Measurements from ENCODE around the gene AK2. TPM values are rescaled to one million over a fixed set of nuclear protein-coding genes. Genes with fewer than 3 reads are reported as not detected.
"Not testable (repeated sequence)": the region's sequence is repeated elsewhere in the genome, so short reads cannot be mapped to it uniquely, and the experiment has no call there.

AK2 gene
- total and polyA plus RNA-seq, 2 donors (not counting 1 experiment from before 2014, with no cell fraction given): 62.6 to 141 TPM

- Histone ChIP-seq H3K4me2 (ENCODE audit: extremely low read depth, insufficient read depth, low read length) (no peak overlapping the region), H3K27me3 (ENCODE audit: control insufficient read depth, insufficient read depth, low read length) (peaks cover 4% of the 10 kb centered on the region), H3K9ac (ENCODE audit: insufficient read depth, low read length) (no peak overlapping the region), H3K36me3 (ENCODE audit: control insufficient read depth, insufficient read depth, low read length) (no peaks in the 10 kb centered on the region), H3K4me1 (ENCODE audit: control insufficient read depth, extremely low read depth, insufficient read depth, low read length) (no peaks in the 10 kb centered on the region), H3K79me2 (ENCODE audit: control insufficient read depth, insufficient read depth, low read length) (no peaks in the 10 kb centered on the region), H3K27ac (ENCODE audit: insufficient read depth, low read length) (no peak overlapping the region), H2AFZ (ENCODE audit: low read length) (no peak overlapping the region), H3K9me3 (ENCODE audit: control insufficient read depth, insufficient read depth, low read depth, low read length) (no peaks in the 10 kb centered on the region), H3K4me3 (replicated peaks in 1 of 4; ENCODE audit: control extremely low read depth in 1 of 4, insufficient read depth in 1 of 4, low read depth in 3 of 4, low read length in 4 of 4) (no peak overlapping the region), H4K20me1 (ENCODE audit: control insufficient read depth, extremely low read depth, insufficient read depth, low read length) (no peaks in the 10 kb centered on the region)
- TF ChIP-seq EZH2 (IDR thresholded peaks at IDR 0.05; ENCODE audit: low read length, missing control alignments): no peak
- TF ChIP-seq CTCF (conservative IDR thresholded peaks at IDR 0.05 in 1 of 2, IDR thresholded peaks at IDR 0.05 in 1 of 2; ENCODE audit: low read depth in 1 of 2, low read length in 2 of 2): no peak
- peak; percentile 38 to 44 for DNase-seq (ENCODE audit: low read depth in 2 of 2)
Observed at GRCh38 chr1:33072707-33073106, 36.0 kb upstream of the AK2 start.

- H4K20me1 ChIP-seq (ENCODE audit: control insufficient read depth, extremely low read depth, insufficient read depth, low read length): no peaks in the 10 kb centered on the region
- H3K4me1 ChIP-seq (ENCODE audit: control insufficient read depth, extremely low read depth, insufficient read depth, low read length): no peaks in the 10 kb centered on the region
- TF ChIP-seq CTCF (conservative IDR thresholded peaks at IDR 0.05 in 1 of 2, IDR thresholded peaks at IDR 0.05 in 1 of 2; ENCODE audit: low read depth in 1 of 2, low read length in 2 of 2) (no peak), EZH2 (IDR thresholded peaks at IDR 0.05; ENCODE audit: low read length, missing control alignments) (no peak)
- no peak overlapping the region for H3K27ac ChIP-seq (ENCODE audit: insufficient read depth, low read length)
- H3K4me3 ChIP-seq (replicated peaks in 1 of 4; ENCODE audit: control extremely low read depth in 1 of 4, insufficient read depth in 1 of 4, low read depth in 3 of 4, low read length in 4 of 4): no peak overlapping the region
- no peak overlapping the region for H2AFZ ChIP-seq (ENCODE audit: low read length)
- DNase-seq (ENCODE audit: low read depth in 2 of 2): no peak
- no peak overlapping the region for H3K9ac ChIP-seq (ENCODE audit: insufficient read depth, low read length)
- no peaks in the 10 kb centered on the region for H3K9me3 ChIP-seq (ENCODE audit: control insufficient read depth, insufficient read depth, low read depth, low read length)
- no peaks in the 10 kb centered on the region for H3K36me3 ChIP-seq (ENCODE audit: control insufficient read depth, insufficient read depth, low read length)
- H3K79me2 ChIP-seq (ENCODE audit: control insufficient read depth, insufficient read depth, low read length): no peaks in the 10 kb centered on the region
- H3K4me2 ChIP-seq (ENCODE audit: extremely low read depth, insufficient read depth, low read length): no peak overlapping the region
- peaks cover 4% of the 10 kb centered on the region for H3K27me3 ChIP-seq (ENCODE audit: control insufficient read depth, insufficient read depth, low read length)
Observed at GRCh38 chr1:33070628-33071027, 33.9 kb upstream of the AK2 start.

- H3K36me3 ChIP-seq (ENCODE audit: control insufficient read depth, insufficient read depth, low read length); H3K4me3 ChIP-seq (replicated peaks in 1 of 4; ENCODE audit: control extremely low read depth in 1 of 4, insufficient read depth in 1 of 4, low read depth in 3 of 4, low read length in 4 of 4); H2AFZ ChIP-seq (ENCODE audit: low read length); H3K27me3 ChIP-seq (ENCODE audit: control insufficient read depth, insufficient read depth, low read length); DNase-seq (ENCODE audit: low read depth in 2 of 2); H3K9ac ChIP-seq (ENCODE audit: insufficient read depth, low read length); H3K27ac ChIP-seq (ENCODE audit: insufficient read depth, low read length); H3K4me1 ChIP-seq (ENCODE audit: control insufficient read depth, extremely low read depth, insufficient read depth, low read length); H3K79me2 ChIP-seq (ENCODE audit: control insufficient read depth, insufficient read depth, low read length); H3K9me3 ChIP-seq (ENCODE audit: control insufficient read depth, insufficient read depth, low read depth, low read length); H4K20me1 ChIP-seq (ENCODE audit: control insufficient read depth, extremely low read depth, insufficient read depth, low read length); H3K4me2 ChIP-seq (ENCODE audit: extremely low read depth, insufficient read depth, low read length): not testable (repeated sequence)
Observed at GRCh38 chr1:33068108-33068507, 31.4 kb upstream of the AK2 start.

GRCh38 chr1:33066477-33066876 lies 29.8 kb upstream of the AK2 start:
- H2AFZ ChIP-seq (ENCODE audit: low read length); H3K4me3 ChIP-seq (replicated peaks in 1 of 4; ENCODE audit: control extremely low read depth in 1 of 4, insufficient read depth in 1 of 4, low read depth in 3 of 4, low read length in 4 of 4); H3K4me1 ChIP-seq (ENCODE audit: control insufficient read depth, extremely low read depth, insufficient read depth, low read length); H3K9ac ChIP-seq (ENCODE audit: insufficient read depth, low read length); H3K36me3 ChIP-seq (ENCODE audit: control insufficient read depth, insufficient read depth, low read length); H3K27me3 ChIP-seq (ENCODE audit: control insufficient read depth, insufficient read depth, low read length); H3K4me2 ChIP-seq (ENCODE audit: extremely low read depth, insufficient read depth, low read length); H3K79me2 ChIP-seq (ENCODE audit: control insufficient read depth, insufficient read depth, low read length); H3K9me3 ChIP-seq (ENCODE audit: control insufficient read depth, insufficient read depth, low read depth, low read length); DNase-seq (ENCODE audit: low read depth in 2 of 2); H3K27ac ChIP-seq (ENCODE audit: insufficient read depth, low read length); H4K20me1 ChIP-seq (ENCODE audit: control insufficient read depth, extremely low read depth, insufficient read depth, low read length): not testable (repeated sequence)

Measured in fibroblast of lung (primary cell).